HG03159 (cell line): ENCODE measurements around the gene BCKDHA.
"Not testable (repeated sequence)": the region's sequence is repeated elsewhere in the genome, so short reads cannot be mapped to it uniquely, and the experiment has no call there.

Experiments used
- ATAC-seq: cut with Tn5 transposase; IDR thresholded peaks from one replicate; pipeline ENCODE4 v1.9.1; 2021; ENCODE audit warnings: mild to moderate bottlenecking, moderate library complexity; ENCODE audit not compliant: unreplicated experiment

BCKDHA gene

DNA sequence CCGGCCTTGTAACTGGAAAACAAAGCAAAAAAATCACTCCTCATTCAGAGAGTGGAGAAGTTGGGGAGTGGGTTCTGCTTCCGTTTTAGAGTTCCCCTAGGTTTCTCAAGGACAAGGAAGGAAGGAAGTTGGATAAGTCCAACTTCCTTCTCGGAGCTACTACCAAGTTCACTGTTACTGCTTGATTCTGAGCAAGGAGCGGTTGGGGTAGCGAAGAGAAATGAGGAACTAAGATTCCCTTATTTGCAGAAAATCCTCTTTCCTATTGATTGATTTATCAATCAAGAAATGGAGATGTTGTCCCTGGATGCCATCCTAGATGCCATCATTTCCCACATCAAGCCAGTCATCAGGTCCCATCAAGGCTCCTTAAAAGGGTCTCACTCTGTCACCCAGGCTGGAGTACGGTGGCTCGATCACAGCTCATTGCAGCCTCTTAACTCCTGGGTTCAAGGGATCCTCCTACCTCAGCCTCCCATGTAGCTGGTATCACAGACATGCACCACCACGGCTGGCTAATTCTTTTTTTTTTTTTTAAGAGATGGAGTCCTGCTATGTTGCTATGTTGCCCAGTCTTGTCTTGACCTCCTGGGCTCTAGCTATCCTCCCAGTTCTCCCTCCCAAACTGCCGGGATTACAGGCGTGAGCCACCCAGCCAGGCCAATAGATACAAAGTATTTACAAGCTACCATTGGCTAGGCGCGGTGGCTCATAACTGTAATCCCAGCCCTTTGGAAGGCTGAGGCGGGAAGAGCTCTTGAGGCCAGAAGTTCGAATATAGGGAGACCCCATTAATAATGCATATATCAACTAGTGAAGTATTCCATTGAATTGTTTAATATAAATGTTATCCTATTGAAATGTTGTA, 32.9 kb upstream of the BCKDHA start:
- ATAC-seq, result no peak

DNA sequence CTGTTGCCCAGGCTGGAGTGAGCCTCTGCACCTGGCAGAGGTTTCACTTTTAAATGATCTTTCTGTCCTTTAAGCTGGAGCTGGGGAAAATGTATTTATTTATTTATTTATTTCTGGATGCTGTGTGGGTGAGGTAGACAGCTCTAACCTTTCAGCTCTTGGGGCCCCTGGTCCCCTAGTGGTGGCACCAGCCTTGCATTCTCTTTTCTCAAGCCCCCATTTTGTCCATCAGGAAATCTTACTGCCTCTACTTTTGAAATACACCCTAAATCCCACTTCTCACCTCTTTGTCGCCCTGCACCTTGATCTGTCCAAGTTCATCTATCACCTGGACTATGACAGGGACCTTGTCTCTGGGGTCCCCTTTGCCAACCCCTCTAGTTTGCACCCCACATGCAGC, 31.5 kb upstream of the BCKDHA start:
- ATAC-seq, result no peak

DNA sequence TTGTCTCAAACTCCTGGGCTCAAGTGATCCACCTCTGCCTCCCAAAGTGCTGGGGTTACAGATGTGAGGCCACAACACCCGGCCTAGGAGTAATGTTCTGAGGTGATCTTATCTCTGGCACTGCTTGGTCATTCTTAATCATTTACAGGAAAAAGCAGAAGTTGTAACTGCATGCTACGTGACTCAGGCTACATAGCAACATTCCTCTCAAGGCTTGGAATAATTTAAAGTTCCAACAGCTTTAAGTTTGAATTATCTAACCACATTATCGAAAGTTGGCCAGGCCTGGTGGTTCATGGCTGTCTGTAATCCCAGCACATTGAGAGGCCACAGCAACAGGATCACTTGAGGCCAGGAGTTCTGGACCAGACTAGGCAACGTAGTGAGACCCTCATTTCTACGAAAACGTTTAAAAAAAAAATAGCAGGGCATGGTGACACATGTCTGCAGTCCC, 29.7 kb upstream of the BCKDHA start:
- ATAC-seq, result no peak

DNA sequence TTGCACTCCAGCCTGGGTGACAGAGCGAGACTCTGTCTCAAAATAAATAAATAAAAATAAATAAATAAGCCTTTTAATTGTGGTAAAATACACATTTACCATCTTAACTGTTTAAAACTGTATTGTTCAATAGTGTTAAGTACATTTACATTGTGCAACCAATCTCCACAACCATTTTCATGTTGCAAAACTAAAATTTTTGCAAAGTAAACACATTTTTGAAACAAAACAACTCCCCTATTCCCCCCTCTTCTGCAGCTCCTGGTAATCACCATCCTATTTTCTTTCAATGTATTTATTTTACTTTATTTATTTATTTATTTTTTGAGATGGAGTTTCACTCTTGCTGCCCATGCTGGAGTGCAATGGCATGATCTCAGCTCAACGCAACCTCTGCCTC, 27.8 kb upstream of the BCKDHA start:
- ATAC-seq, result no peak

DNA sequence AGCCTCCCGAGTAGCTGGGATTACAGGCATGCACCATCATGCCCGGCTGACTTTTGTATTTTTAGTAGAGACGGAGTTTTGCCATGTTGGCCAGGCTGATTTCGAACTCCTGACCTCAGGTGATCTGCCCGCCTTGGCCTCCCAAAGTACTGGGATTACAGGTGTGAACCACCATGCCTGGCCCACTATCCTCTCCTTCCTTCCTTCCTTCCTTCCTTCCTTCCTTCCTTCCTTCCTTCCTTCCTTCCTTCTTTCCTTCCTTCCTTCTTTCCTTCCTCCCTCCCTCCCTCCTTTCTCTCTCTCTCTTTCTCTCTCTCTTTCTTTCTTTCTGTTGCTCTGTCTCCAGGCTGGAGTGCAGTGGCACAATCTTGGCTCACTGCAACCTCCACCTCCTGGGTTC, 26.5 kb upstream of the BCKDHA start:
- not testable (repeated sequence) for ATAC-seq

DNA sequence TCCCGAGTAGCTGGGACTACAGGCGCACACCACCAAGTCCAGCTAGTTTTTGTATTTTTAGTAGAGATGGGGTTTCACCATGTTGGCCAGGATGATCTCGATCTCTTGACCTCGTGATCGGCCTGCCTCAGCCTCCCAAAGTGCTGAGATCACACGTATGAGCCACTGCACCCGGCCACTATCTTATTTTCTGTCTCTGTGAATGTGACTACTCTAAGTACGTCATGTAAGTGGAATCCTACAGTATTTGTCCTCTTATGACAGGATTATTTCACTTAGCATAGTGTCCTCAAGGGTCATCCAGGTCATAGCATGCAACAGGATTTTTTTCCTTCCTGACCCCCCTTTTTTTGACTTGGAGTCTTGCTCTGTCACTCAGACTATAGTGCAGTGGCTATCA, 26.1 kb upstream of the BCKDHA start:
- ATAC-seq, result no peak

DNA sequence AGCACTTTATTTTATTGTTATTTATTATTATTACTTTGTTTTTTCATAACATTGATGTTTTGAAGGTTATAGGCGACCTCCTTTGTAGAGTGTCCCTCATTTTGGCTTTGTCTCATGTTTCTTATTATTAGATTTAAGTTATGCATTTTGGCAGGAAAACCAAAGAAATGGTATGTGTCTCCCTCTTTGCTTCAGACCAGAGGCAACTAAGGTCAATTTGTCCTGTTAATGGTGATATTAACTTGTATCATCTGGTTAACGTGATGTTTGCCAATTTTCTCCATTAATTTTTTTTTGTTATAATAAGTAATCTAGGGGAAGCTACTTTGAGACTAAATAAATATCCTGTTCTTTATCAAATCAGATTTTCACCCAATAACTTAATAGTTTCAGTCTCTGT, 25.1 kb upstream of the BCKDHA start:
- no peak for ATAC-seq

DNA sequence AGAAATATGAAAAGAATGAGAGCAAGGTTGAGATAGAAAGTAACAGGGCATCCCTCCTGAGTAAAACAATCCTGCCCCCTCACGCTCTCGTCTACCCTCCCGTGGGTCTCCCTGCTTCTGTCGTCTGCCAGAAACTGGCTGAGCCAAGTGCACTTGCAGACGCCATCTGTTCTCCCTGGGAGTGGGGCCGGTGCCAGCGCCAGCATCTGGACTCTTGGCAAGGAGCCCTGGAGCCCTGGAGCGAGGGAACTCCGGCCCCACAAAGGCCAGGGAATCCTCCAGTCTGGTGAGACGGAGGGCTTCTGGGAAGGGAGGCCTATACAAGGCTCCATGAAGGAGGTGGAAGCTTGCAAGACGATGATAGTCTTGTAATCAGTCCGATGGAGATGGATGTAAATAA, 23.6 kb upstream of the BCKDHA start:
- no peak for ATAC-seq

DNA sequence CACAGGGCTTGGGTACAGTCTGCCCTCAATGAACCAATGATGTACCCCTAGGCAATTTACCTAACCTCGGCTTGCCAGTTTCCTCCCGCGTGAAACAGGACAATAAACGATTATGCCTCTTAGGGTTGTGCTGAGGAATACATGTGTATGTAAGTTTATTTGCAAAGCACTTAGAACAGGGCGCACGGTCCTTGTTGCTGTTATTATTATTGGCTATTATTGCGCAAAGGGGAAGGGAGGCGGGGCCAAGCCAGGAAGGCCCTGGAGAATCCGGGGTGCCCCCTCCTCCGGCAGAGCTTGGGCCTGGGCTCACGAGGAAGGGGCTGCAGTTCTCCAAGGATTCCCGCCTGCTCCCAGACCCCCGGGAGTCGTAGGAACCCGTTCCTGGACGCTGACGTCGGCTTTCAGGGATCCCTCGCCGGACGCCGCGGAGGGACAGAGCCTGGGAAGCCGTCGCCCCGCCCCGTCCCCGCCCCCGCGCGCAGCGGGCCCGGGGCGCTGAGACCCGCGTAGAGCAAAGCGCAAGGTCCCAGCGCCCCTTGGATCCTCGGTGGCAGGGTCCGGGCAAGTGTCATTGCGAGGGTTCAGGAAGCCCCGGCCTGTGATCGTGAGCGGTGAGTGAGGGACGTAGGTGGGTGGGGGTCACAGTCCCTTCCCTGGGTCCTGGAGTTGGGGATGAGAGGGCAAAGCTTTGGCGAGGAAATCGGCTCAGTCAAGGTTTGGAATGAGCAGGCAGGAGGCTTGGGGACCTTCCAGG, 21.2 kb upstream of the BCKDHA start, which contains the start of gene TMEM91:
Gene TMEM91 (plus strand): TSS at position 293 of the 757 bp plus-strand sequence. CDS start 1,777 bp downstream, outside the sequence.
- ATAC-seq, result no peak

DNA sequence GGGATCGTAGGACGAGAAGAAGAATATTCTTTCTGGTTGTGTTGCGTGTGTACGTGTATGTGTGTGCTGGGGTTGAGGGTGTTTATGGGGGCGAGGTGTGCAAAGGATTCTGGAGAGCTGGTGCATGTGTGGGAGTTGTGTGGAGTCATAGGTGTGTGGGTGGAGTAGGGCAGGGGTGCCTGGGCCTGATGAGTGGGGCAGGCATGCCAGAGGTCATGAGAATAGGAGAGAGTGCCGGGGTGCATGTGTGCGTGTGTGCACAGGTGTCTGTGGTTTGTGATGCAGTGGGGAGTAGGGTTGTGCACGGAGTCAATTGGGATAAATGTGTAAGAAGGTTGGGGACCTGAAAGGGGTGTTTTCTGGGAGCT, 20.6 kb upstream of the BCKDHA start:
- ATAC-seq, result no peak

DNA sequence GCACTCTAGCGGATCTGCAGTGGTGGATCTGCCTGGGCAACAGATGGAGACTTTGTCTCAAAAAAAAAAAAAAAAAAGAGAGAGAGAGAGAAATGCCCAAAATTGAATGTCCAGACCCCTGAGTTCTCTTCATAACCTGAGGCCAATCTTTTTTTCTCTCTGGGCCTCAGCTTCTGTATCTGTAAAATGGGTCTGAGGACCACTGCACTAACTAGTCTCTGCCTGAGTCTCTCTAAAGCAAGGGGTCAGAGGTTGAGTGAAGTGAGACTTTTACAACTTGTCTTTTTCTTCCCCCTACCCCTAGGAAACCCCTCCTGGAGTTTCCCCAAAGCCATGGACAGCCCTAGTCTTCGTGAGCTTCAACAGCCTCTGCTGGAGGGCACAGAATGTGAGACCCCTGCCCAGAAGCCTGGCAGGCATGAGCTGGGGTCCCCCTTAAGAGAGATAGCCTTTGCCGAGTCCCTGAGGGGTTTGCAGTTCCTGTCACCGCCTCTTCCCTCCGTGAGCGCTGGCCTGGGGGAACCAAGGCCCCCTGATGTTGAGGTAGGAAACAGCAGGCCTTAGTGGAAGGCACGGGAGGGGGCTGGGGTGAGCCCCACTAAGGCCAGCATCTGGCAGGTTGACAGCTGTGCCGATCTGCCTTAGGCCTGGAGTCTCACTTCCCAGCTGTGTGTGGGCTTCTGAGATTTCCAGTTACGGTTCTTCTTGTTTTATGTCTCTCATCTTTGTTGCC, 19.5 kb upstream of the BCKDHA start:
- ATAC-seq, result no peak

DNA sequence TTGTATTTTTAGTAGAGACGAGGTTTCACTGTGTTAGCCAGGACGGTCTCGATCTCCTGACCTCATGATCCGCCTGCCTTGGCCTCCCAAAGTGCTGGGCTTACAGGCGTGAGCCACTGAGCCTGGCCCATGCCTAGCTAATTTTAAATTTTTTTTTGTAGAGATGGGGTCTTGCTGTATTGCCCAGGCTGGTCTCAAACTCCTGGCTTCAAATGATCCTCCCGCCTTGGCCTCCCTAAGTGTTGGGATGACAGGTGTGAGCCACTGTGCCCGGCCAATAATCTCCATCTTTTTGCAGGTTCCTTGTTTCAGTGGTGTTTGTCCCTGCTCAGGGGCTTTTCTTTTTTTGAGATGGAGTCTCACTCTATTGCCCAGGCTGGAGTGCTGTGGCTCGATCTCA, 16.1 kb upstream of the BCKDHA start:
- not testable (repeated sequence) for ATAC-seq

DNA sequence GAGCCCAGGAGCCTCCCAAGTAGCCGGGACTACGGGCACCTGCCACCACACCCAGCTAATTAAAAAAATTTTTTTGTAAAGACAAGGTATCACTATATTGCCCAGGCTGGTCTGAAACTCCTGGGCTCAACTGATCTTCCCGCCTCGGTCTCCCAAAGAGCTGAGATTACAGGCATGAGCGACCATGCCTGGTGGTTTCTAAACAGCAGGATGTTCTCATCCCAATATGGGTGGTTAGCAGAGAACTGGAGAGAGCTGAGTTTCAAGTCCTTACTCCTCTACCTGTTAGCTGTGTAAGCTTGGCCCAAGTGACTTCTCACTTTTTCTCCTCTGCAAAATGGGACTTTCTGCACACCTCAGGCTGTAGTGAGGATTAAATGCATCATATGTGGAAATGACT, 13.3 kb upstream of the BCKDHA start:
- ATAC-seq, result no peak

DNA sequence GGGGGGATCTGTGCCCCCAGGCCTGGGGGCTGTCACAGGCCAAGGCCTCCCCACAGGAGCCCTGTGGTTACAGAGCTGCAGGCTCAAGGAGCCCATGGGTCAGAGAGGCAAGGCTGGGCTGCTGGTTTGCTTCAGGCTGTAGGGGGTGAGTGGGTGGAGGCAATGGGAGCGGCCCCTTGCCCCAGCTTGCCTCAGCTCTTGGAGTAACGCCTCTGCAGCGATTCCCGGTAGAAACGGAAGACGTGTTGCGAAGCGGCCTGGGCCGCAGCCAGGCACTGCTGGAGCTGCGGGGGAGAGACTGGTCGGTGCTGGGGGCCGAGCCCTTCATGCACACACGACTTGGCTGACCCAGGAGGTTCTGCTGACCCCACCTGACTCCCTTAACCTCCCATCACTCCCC, 11.2 kb upstream of the BCKDHA start:
- ATAC-seq, result no peak

DNA sequence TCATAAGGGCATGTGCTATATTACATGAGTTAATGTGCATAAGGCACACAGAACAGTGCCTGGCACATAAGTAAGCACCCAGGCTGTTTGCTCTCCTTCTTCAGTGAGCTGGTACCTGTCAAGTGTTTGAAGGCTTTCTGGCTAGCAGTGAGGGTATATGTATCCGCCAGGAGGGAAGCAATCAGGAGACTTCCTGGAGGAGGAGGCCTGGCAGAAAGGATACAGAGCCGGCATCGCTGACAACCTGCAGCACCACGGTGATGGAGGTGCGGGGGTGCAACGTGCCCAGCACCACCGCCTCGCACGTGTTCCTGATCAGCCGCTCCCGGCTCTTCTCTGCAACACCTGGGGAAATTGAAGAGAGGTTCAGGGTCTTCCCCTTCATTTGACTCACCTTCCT, 6.0 kb upstream of the BCKDHA start:
- ATAC-seq, result no peak

DNA sequence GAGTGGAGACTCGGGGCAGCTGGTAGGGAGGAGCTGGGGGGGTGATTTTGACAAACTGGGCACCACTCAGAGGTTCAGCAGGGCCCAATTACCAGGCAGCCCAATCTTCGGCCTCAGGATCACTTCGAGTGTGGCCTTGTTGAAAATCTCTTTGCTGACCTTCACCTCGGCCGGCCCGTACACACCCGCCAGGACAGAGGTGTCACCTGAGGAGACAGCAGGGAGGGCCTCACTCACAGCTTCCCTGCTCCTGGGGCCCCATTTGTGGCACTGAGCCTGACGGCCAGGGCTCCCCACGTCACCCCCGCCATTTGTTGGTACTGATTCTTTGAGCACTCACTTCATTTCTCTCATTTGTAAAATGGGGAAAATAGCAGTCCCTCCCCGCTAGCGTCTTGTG, 4.8 kb upstream of the BCKDHA start:
- no peak for ATAC-seq

DNA sequence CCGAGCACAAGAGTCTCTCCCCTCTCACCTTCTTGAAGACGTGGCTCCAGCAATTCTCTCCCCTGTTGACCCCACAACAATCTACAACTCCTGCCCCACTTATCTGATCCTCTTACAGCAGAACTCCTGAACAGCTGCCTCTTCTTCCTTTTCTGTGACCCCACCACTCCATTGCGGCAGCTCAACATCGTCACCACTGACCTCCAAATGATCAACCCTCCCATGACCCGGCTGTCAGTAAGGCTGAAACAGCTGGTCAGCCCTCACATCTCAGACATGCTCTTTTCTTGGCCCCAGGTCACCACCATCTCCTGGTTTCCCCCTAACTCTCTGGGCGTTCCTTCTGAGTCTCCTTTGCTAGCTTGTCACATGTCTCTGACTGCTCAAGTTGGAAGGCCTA, 2.3 kb upstream of the BCKDHA start:
- ATAC-seq, result no peak

DNA sequence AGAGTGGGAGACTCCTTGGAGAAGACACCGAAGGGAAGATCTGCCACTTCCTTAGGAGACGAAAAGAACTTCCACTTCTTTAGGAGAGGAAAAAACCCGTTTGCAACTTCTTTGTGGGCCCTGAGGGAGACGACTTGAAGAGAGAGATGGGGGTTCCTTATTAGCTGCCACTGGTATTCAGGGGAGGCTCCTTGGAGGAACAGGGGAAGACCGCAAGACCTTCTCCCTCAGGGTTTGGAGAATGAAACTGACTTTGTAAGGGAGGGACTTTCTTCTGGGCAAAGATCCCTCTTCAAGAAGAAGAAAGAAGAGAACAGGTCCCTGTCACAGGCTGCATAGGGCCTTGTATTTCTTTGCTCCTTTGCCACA, 416 bp downstream of the BCKDHA start:
- ATAC-seq, result no peak

DNA sequence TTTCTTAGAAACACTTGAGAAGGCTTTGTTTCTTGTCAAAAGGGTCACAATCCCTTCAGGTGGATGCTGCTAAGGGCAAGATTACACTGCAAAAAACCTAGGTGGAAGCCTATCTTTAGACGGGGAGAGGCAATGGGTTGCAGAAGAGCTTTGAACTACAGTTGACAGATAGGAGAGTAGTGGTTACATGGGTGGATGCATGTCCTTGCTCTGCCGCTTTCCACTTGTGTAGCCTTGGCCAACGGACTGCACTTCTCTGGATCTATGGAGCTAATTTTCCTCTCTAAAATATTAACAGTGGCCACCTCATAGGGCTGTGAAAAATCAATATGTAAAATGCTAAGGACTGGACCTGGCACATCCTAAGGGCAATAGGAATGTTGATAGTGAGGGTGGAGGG, 980 bp downstream of the BCKDHA start:
- no peak for ATAC-seq

DNA sequence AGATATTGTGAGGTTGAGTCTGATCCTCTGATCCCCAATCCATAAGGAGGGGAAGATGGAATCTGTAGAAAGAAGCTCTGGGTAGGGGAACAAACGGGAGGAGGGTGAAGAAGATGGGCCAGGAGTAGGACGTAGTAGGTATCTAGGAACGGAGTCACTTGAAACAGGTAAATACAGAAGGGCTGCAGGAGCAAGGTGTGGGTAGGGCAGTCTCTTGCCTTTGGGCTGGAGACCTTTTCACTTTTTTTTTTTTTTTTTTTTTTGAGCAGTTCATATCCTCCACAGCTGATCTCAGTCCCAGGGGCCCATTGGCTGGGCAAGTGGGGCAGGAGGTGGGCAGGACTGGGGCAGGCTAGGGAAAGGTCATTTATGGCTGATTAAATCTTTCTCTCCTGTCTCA, 1.5 kb downstream of the BCKDHA start:
- no peak for ATAC-seq

DNA sequence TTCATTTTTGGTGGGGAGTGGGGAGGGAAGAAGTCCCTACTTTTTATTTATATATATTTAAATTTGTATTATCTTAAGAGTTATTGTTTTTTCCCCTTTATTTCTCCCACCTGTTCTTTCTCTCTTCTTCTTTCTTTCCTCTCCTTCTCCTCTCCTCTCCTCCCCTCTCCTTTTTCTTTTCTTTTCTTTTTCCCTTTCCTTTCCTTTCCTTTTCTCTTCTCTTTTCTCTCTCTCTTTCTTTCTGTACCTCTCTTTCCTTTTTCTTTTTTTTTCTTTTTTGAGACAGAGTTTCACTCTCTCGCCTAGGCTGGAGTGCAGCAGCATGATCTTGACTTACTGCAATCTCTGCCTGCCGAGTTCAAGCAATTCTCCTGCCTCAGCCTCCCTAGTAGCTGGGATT, 1.9 kb downstream of the BCKDHA start:
- no peak for ATAC-seq

DNA sequence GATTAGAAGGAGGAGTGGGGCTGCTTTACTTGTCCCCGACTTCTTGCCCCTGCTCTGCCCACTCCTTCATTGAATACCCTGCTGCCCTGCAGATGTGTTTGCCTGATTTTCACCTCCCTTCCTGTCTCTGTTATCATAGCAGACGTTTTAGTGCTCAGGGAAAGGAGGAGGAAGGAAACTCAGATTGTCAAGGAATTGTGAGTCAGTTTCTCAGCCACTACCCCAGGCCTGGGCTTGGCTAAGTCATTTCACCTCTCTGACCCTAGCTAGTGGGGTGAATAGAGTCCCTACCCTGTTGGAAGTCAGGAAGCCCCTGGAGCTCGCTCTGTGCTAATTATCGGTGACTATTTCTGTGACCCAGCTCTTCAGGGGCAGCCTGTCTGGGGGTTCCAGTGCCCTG, 3.9 kb downstream of the BCKDHA start:
- no peak for ATAC-seq
